NCI-H1694 (cell line): Measurements from ENCODE around the gene HIGD1B.
A peak's percentile ranks its signal among the peaks of the same experiment; 100 is the strongest.

Experiments used
- DNase-seq: peaks from one replicate; lab custom pipeline; 2025; lab: John Stamatoyannopoulos, UW

The HIGD1B gene

GRCh38 chr17:44878627-44879221 is 31.0 kb downstream of the HIGD1B start:
- peak; percentile 71 for DNase-seq

DNA sequence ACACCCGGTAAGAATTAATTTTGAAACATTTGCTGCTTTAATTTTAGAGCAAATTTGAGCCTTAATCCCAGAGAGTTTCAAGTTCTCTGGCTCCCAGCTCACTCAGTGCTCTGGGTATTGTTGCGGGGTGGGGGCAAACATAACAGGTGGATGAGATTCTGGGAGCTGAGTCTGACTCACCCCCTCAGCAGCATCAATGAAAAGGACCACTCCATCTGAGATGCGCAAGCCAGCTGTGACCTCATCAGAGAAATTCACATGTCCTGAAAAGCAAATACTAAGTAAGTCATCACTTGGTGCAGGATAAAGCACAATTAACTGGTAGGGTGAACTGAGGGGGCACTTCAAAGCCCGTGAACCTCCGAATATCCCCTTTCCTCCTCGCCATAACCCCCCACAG is 31.7 kb downstream of the HIGD1B start:
- DNase-seq, result no peak

GRCh38 chr17:44880062-44880461 is 32.4 kb downstream of the HIGD1B start:
- no peak for DNase-seq

GRCh38 chr17:44881145-44881544 is 33.5 kb downstream of the HIGD1B start:
- no peak for DNase-seq

DNA sequence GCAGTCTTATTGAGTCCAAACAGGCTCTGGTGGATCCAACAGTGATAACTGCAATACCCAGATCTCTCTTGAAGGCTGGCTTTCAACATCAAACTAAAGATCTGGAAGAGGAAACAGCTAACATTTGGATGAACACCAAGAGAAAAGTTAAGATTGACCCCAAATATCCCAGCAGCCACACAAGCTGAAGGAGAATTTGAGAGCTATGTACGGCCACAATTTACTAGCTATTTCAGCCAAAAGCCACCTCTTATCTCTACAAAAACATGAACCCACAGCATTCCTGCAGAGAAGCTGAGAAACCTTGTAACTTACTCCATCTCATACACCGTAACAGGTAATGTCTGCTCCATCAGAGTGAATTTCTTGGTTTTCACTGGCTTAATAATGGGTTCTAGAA is 37.3 kb downstream of the HIGD1B start:
- DNase-seq, result no peak

- no peak for DNase-seq
These were observed 39.3 kb downstream of the HIGD1B start for GRCh38 chr17:44887016-44887415.

DNA sequence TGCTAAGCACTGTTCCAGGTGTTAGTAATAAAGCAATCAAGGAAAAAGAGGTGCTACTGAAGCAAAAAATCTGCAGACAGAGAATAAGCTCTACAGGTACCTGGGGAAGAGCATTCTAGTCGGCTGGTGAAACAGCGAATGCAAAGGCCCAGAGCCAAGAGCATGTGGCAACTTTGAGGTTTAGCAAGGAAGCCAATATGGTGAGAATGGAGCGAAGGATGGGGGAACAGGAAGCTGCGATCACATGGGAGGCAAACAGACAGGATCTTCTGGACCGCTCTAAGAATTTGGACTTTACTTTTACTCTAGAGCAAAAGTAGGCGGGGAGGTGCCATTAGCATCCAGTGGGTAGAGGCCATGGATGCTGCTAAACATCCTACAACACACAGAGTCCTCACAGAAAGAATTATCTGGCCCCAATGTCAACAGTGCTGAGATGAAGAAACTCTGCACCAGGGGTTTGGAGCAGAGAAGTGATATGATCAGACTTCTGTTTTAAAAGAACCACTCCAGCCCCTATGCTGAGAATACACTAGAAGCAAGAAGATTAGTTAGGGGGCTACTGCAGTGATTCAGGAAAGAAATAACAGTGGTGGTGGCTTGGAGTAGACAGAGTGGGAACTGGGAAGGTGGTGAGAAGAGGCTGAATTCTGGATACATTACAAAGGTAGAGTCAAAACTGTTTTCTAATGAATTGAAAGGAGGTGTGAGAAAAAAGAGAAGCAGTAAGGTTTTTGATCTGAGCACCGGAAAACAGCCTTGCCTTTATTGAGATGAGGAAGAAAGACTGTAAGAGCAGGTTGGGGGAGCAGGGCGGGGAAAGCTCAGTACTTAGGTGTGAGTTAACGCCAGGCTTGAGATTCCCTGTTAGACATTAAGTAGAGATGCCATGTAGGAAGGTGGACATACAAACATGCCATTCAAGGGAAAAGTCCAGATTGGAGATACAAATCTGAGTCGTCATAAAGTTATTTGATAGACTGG is 40.6 kb downstream of the HIGD1B start:
- no peak for DNase-seq

DNA sequence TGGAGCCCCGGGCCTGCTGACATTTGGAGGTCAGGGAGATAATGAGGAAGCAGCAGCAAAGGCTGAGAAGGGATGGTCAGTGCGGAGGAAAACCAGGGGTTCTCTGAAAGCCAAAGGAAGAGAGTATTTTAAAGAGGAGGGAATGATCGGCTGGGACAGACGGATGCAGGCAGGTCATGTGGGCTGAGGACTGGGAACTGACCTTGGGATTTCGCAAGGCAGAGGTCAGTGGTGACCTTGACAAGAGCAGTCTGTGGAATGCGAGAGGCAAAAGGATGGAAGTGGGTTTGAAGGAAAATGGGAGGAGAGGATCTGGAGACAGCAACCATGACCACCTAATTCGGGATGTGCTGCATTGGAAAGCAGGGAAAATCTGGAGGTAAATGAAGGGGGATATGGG is 41.3 kb downstream of the HIGD1B start:
- no peak for DNase-seq

DNA sequence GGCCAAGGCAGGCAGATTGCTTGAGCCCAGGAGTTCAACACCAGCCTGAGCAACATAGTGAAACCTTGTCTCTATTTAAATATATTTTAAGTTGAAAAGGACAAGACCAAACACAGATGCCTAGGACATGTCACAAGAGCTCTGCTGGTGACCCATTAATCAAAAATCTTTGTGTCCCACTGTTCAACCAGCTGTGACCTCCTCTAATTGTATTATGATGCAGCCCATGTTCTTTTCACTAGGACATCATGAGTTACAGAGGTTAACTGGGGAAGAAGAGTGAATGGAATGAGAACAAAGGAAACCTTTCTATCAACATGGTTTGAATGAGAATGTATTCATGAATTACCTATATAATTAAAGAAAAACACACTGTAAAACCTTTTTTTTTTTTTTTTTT is 44.6 kb downstream of the HIGD1B start:
- no peak for DNase-seq

DNA sequence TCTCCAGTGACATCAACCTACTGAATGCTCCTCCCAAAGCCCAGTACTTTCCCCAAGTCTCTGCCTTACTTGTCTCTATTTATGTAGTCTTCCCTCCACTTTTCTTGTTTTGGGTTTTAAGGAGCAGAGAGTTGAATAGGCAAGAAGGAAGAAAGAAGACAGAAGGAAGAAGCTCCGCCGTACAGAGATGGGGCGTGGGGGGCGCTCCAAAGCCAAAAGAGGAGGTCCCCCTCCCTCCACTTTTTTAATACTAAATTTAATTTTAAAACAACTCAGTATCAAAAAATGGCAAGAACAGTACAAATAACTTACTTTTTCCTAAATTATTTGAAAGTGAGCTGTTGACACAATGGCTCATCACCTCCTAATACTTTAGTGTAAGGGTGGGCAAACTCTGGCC is 47.0 kb downstream of the HIGD1B start:
- no peak for DNase-seq

DNA sequence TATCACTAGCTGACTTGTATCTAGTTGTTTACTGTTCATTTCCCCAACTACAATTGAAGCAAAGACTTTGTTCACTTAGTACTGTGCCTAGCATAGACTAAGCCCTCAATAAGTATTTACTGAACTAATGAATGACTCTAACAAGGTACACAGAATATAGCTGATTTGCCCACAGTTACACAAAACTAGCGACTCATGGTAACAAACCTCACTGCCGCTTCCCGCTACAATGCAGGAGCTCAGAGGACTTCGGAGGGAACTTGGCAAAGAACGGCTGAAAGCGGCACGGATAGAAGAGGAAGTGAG is 51.0 kb downstream of the HIGD1B start:
- no peak for DNase-seq

DNA sequence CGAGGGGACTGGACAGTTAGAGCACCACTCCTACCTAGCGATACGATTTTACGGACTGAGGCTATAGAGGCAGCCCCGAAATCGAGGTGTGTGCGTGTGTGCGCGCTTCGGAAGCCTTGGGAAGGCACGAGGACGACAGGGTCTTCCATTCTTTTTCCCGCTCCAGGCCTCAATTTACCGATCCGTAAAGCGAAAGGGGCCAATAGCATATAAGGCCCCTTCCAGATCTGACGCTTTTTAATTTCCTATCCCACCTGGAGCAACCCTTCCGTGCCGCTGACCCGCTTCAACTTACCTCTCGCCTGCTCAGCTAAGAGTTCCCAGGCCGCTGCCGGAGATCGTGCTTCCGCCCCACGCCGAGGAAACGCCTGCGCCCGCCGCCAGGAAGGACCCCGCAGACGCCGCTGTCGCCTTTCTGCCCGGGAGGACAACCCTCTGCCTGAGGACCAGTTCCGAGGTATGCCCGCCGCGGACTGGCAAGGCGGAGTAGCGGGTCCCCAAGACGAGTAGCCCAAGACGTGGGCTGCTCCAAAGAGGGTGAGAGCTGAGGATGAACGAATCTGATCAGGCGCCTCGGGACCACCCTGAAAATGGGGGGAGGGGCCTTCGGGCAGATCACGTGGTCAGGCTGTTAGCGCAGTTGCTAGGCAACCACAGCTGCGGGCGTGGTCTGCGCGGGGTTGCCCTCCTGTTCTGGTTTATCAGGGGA is 51.5 kb downstream of the HIGD1B start, which contains the start of gene EFTUD2:
Gene EFTUD2, minus strand, starts transcription at position 372 of the 709 bp plus-strand sequence. CDS start 4,924 bp downstream, outside the sequence.
- DNase-seq, result peak; percentile 82
